Measurements from ENCODE around the gene PPP1R8.
A peak's percentile ranks its signal among the peaks of the same experiment; 100 is the strongest.

GRCh38 chr1:27864264-27864895, 33.8 kb downstream of the PPP1R8 start:
- peak in 1 of 3 donors; percentile 64 for TF ChIP-seq POLR2AphosphoS5 (IDR thresholded peaks at IDR 0.05)
- no peak for TF ChIP-seq CTCF (IDR thresholded peaks at IDR 0.05 in 8 of 11, conservative IDR thresholded peaks at IDR 0.05 in 3 of 11)

All from spleen (tissue), 7 donors.